Inflammatory macrophage treated with lipopolysaccharide for 1 hour (primary cell): ENCODE data around the gene TEX54.
"Not testable (repeated sequence)": the region's sequence is repeated elsewhere in the genome, so short reads cannot be mapped to it uniquely, and the experiment has no call there.

ENCODE experiments used
- DNase-seq, 2 donors: peaks; one replicate each; pipeline ENCODE4 v3.0.0-alpha.2; 2020 to 2022

Gene TEX54

GRCh38 chr11:62854825-62855570 lies 22.4 kb upstream of the TEX54 start:
- DNase-seq, result peak in 1 of 2 donors; percentile 12

- DNase-seq, result no peak
Measured at GRCh38 chr11:62854013-62854824, 21.6 kb upstream of the TEX54 start.

- no peak for DNase-seq
Measured at GRCh38 chr11:62853279-62853965, 20.8 kb upstream of the TEX54 start.

- DNase-seq, result no peak
Measured at GRCh38 chr11:62852523-62853188, 20.0 kb upstream of the TEX54 start.

GRCh38 chr11:62851807-62852522 lies 19.3 kb upstream of the TEX54 start:
- DNase-seq, result no peak

- no peak for DNase-seq
Measured at GRCh38 chr11:62850911-62851806, 18.5 kb upstream of the TEX54 start.

- DNase-seq, result no peak
Measured at GRCh38 chr11:62847767-62848314, 15.2 kb upstream of the TEX54 start.

GRCh38 chr11:62846177-62846576 lies 13.5 kb upstream of the TEX54 start:
- no peak for DNase-seq

- no peak for DNase-seq
Measured at GRCh38 chr11:62844154-62844553, 11.5 kb upstream of the TEX54 start.

- no peak for DNase-seq
Measured at GRCh38 chr11:62843466-62843865, 10.8 kb upstream of the TEX54 start.

GRCh38 chr11:62842891-62843290 lies 10.2 kb upstream of the TEX54 start:
- not testable (repeated sequence) for DNase-seq

GRCh38 chr11:62842171-62842741 lies 9.6 kb upstream of the TEX54 start:
- DNase-seq, result peak in 1 of 2 donors; percentile 6

- DNase-seq, result peak; percentile 98 to 100
Measured at GRCh38 chr11:62841361-62842170, 8.9 kb upstream of the TEX54 start.

- peak; percentile 87 to 90 for DNase-seq
Measured at GRCh38 chr11:62840721-62841360, 8.2 kb upstream of the TEX54 start.

GRCh38 chr11:62839050-62839945 lies 6.7 kb upstream of the TEX54 start, which contains the start of gene WDR74:
WDR74 (minus strand) TSS chr11:62839590; CDS start chr11:62839570, 20 bp downstream.
- DNase-seq, result peak; percentile 95 to 96

- no peak for DNase-seq
Measured at GRCh38 chr11:62835336-62835735, 2.7 kb upstream of the TEX54 start.

GRCh38 chr11:62831520-62832335 lies 913 bp downstream of the TEX54 start, which contains the start of gene STX5:
STX5 (minus strand) TSS chr11:62832051; CDS start chr11:62831243, 808 bp downstream.
- DNase-seq, result peak; percentile 98 to 99
